HG03439 (cell line): ENCODE data around the gene CLCN6.
"Not testable (repeated sequence)": the region's sequence is repeated elsewhere in the genome, so short reads cannot be mapped to it uniquely, and the experiment has no call there.

Experiments used
- ATAC-seq: cut with Tn5 transposase; IDR thresholded peaks from one replicate; pipeline ENCODE4 v1.9.1; 2021; ENCODE audit warnings: mild to moderate bottlenecking, moderate library complexity; ENCODE audit not compliant: unreplicated experiment

The CLCN6 gene

GRCh38 chr1:11794446-11795237 is 11.3 kb upstream of the CLCN6 start:
- ATAC-seq: no peak

DNA sequence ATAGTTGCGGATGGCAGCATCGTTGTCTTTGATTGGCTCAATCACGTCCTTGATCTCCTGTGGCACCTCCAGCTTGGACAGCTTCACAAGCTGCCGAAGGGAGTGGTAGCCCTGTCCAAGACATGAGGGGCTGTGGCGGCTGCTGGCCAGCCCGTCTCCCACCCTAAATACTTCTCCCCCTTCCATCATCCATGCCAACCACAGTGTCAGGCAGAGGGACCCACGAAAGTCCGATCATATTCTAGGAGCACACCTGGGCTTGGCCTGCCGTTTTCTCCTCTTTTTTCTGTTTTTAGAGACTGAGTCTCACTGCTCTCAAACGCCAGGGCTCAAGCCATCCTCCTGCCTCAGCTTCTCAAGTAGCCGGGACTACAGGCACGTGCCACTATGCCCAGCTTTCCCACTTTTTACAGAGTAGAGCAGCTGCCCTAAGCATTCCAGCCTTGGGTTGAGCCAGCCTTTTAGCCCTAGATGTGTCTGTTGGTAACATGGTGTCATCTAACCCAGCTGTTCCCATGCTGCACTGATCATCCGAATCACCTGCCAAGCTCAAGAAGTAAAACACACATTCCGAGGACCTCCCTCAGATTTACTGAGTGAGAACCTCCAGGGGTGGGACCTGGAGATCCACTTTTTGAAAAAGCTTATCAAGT is 10.6 kb upstream of the CLCN6 start:
- no peak for ATAC-seq

- ATAC-seq: no peak
Measured at GRCh38 chr1:11796036-11796828, 9.8 kb upstream of the CLCN6 start.

GRCh38 chr1:11797525-11798216 is 8.3 kb upstream of the CLCN6 start:
- ATAC-seq: no peak

DNA sequence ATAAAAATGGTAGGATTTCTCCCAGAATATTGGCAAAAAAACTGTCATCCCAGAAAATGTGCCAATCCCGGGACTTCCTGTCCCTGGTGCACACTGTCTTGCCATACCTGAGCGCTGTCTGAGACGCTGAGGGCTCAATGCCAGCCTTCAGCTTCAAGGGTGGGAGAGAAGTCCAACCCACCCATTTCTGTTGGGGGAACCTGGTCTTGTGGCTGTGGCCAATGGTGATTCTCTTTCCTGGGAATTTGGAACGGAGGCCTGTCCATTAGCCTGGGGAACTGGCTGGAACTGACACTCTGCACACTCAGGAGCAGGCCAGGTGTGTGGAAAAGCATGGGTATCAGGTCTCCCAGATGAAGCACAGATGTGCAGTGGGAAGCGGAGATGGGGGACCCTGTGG is 6.9 kb upstream of the CLCN6 start:
- no peak for ATAC-seq

- ATAC-seq: no peak
Measured at GRCh38 chr1:11799896-11800295, 6.1 kb upstream of the CLCN6 start.

- no peak for ATAC-seq
Measured at GRCh38 chr1:11800391-11800755, 5.6 kb upstream of the CLCN6 start.

GRCh38 chr1:11800756-11801433 is 5.1 kb upstream of the CLCN6 start:
- ATAC-seq: no peak

- ATAC-seq: no peak
Measured at GRCh38 chr1:11802616-11802972, 3.4 kb upstream of the CLCN6 start.

- ATAC-seq: no peak
Measured at GRCh38 chr1:11802973-11803885, 2.8 kb upstream of the CLCN6 start.

- ATAC-seq: not testable (repeated sequence)
Measured at GRCh38 chr1:11803924-11804665, 1.9 kb upstream of the CLCN6 start.

GRCh38 chr1:11804666-11805421 is 1.1 kb upstream of the CLCN6 start:
- no peak for ATAC-seq

DNA sequence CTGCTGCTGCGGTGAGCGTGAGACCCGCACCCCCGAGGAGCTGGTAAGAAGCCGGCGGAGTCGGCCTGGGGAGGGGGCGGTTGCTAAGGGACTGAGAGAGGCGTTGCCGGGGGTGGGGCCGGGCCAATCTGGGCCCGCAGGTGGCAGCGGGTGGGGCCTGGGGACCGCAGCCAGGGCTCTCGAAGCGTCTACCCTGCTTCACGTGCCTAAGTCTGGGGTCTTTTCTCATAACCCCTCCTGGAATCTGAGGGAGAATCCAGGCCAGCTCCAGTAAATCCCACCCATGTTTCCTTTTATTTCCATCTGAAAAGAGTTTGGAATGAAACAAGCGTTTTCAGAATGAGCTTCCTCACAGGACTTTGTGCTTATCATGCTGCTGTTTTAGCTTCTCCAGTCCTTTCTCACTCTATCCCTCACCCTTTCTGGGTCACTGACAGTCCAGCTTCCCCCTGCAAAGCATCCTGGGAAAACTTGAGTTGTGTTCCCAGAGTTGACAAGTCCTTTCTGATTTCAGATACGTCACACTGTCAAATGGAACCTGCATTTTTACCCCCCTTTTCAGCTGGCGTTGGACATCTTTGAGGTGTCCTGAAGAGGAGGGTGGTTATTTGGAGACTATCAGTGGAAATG is 431 bp downstream of the CLCN6 start:
- peak; percentile 42 for ATAC-seq

DNA sequence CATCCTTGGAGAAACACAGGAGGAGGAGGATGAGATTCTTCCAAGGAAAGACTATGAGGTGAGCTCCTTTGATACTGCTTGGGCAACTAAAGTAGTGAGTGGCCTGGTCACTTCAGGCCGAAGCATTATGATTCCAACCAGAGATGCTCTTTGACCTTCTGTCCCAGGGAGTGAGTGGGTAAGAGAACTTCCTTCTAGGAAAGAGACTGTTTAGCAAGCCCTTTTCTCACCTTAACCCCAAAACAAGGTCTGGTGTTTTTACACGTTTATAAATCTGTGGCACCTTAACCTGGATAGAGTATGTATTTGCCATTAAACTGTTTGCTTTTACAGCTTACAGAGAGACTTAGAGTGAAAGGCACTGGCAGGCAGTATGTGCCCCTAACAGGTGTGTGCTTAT is 1.1 kb downstream of the CLCN6 start:
- ATAC-seq: no peak

DNA sequence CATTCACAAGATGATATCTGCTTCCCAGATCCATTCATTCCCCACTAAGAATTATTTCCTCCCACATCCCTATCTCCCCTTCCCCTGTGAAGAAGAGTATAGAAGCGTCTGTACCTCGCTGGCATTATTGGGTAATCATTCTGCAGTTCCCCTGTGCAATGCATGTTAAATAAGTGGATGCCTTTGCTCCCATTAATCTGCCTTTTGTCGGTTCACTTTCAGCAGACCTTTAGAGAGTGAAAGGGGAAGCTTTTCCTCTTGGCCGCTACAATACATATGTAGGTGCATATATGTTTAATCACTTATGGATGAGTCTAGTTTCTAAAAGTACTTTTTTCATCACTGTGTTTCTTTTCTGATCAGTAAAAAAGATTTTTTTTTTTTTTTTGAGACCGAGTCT is 7.0 kb downstream of the CLCN6 start:
- no peak for ATAC-seq

- ATAC-seq: no peak
Measured at GRCh38 chr1:11817192-11817591, 11.2 kb downstream of the CLCN6 start.

- ATAC-seq: no peak
Measured at GRCh38 chr1:11822091-11822490, 16.1 kb downstream of the CLCN6 start.
